DMS153 (cell line): ENCODE measurements around the gene RHOXF2.
A peak's percentile ranks its signal among the peaks of the same experiment; 100 is the strongest.
"Not testable (repeated sequence)": the region's sequence is repeated elsewhere in the genome, so short reads cannot be mapped to it uniquely, and the experiment has no call there.

ENCODE experiments used
- DNase-seq: peaks from one replicate; lab custom pipeline; 2025; lab: John Stamatoyannopoulos, UW

The RHOXF2 gene

GRCh38 chrX:120158313-120158712 lies at the start of gene RHOXF2:
Gene RHOXF2, plus strand, starts transcription at chrX:120158613. Its CDS starts 138 bp downstream, at chrX:120158751.
- DNase-seq, result not testable (repeated sequence)

GRCh38 chrX:120109378-120109777 lies 49.0 kb upstream of the RHOXF2 start:
- no peak for DNase-seq

GRCh38 chrX:120111611-120112010 lies 46.8 kb upstream of the RHOXF2 start:
- DNase-seq, result no peak

- DNase-seq, result no peak
These were observed 42.9 kb upstream of the RHOXF2 start, which contains the start of gene RHOXF1 for GRCh38 chrX:120115438-120115963. Gene RHOXF1, minus strand, starts transcription at chrX:120115913. Its CDS starts 51 bp downstream, at chrX:120115862.

GRCh38 chrX:120120223-120120622 lies 38.2 kb upstream of the RHOXF2 start:
- no peak for DNase-seq

- no peak for DNase-seq
These were observed 33.0 kb upstream of the RHOXF2 start for GRCh38 chrX:120125444-120125843.

GRCh38 chrX:120128306-120128846 lies 30.0 kb upstream of the RHOXF2 start:
- not testable (repeated sequence) for DNase-seq

- DNase-seq, result no peak
These were observed 22.3 kb upstream of the RHOXF2 start for GRCh38 chrX:120136128-120136527.

GRCh38 chrX:120136840-120137239 lies 21.6 kb upstream of the RHOXF2 start:
- no peak for DNase-seq

- no peak for DNase-seq
These were observed 21.0 kb upstream of the RHOXF2 start for GRCh38 chrX:120137439-120137838.

- peak; percentile 48 for DNase-seq
These were observed 18.0 kb upstream of the RHOXF2 start for GRCh38 chrX:120140293-120140981.

- no peak for DNase-seq
These were observed 14.1 kb upstream of the RHOXF2 start for GRCh38 chrX:120144178-120144844.

GRCh38 chrX:120145295-120145925 lies 13.0 kb upstream of the RHOXF2 start:
- no peak for DNase-seq

GRCh38 chrX:120146323-120146722 lies 12.1 kb upstream of the RHOXF2 start:
- not testable (repeated sequence) for DNase-seq

GRCh38 chrX:120147537-120147936 lies 10.9 kb upstream of the RHOXF2 start:
- DNase-seq, result no peak

- DNase-seq, result not testable (repeated sequence)
These were observed 8.2 kb upstream of the RHOXF2 start for GRCh38 chrX:120150109-120150744.

- DNase-seq, result not testable (repeated sequence)
These were observed 673 bp downstream of the RHOXF2 start for GRCh38 chrX:120159086-120159485.

- not testable (repeated sequence) for DNase-seq
These were observed 34.8 kb downstream of the RHOXF2 start for GRCh38 chrX:120193254-120193653.

GRCh38 chrX:120193720-120194119 lies 35.3 kb downstream of the RHOXF2 start:
- DNase-seq, result not testable (repeated sequence)

- not testable (repeated sequence) for DNase-seq
These were observed 37.4 kb downstream of the RHOXF2 start for GRCh38 chrX:120195786-120196185.

- not testable (repeated sequence) for DNase-seq
These were observed 38.3 kb downstream of the RHOXF2 start for GRCh38 chrX:120196626-120197283.
